Activated CD4-positive, alpha-beta T cell treated with anti-CD3 and anti-CD28 coated beads, Interleukin-2, Interleukin-4, amounts not matched to agents 100 ng/mL and 50 ng/mL, durations not matched to agents 16 hours and 8 hours (primary cell): ENCODE measurements around the gene EXOC6B.

Experiments
- DNase-seq: peaks from one replicate; pipeline ENCODE4 v3.0.0-alpha.2; 2020; ENCODE audit warnings: low spot score

The EXOC6B gene

GRCh38 chr2:72738096-72738495, 87.7 kb downstream of the EXOC6B start:
- no peak for DNase-seq

DNA sequence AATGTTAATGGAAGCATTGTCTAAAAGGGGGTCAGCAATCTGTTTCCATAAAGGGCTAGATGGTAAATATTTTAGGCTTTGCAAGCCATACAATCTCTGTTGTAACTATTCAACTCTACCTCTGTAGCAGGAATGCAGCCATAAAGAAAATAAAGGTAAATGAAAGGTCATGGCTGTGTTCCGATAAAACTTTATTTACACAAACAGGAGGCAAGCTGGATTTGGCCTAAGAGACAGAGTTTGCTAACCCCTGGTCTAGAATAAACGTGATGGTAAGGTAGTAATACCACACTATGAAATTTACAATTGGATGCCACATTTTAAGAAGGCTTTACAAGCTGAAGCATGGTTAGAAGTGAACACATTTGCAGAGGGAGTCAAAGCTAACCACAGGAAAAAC, 91.4 kb downstream of the EXOC6B start:
- no peak for DNase-seq

GRCh38 chr2:72731116-72731515, 94.7 kb downstream of the EXOC6B start:
- DNase-seq = no peak

DNA sequence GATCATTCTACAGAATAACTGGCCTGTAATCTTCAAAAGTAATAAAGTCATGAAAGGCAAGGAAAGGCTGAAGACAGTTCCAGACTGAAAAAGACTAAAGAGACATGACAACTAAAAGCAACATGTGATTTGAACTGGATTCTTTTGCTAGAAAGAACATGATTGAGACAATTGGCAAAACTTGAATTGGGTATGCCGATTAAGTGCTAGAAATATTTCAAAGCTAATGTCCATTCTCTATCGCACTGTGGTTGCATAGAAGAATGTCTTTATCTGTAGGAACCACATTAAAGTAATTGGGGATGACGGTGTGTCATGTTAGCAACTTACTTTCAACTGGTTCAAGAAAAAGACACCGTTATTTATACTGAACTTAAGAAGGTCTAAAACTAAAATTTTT, 98.5 kb downstream of the EXOC6B start:
- DNase-seq = no peak

DNA sequence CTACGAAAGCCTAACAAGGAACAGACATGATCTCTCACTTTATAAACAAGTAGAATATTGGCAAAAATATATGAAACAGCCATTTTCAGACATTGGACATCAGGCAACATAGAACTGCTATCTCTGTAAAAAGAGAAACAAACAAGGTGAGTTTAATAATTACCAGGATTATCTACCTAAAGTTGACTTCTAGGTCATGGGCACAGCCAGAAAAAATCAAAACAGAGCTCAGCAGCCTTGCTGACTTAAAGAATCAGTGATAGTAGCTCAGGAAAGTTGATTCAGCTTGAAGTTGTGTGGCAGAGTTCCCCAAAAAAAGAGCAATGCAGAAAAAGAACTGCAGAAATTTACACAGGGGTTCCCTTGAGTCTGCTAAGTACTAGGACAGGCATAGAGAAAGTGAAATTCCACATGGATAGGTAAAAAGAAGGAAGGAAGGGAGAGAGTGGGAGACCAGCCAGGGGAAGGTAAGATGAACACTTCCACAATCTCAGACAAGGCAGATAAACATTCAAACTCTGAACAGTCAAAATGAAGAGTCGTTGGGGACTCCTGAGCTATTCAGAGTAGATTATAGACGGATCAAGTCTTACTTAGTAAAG, 102.0 kb downstream of the EXOC6B start:
- no peak for DNase-seq

DNA sequence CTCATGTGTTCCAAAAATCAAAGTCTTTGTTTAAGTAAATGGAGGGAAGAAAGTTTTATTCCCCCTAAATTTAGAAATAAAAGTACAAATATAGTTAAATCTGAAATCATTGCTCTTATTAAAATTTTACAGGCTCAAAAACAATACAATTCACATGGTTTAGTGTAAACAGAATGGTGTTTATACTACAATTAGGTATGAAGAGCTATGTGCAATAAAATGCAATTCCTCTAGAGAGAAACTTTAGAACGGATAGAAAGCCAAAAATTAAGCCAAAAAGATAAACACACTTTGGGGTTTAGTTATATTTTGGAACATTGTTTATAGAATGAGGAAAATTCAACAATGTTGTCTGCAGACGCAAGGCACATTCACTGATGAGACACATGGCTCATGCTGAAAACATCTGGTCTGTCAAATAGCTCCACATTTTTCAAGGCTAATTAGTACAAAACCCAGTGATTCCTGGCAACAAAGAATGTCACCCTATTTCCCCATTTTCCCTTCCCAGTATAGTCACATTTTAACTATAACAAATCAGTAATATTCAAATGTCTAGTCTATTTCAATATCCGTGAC, 103.3 kb downstream of the EXOC6B start:
- DNase-seq = no peak

GRCh38 chr2:72719416-72719815, 106.4 kb downstream of the EXOC6B start:
- DNase-seq = no peak

GRCh38 chr2:72718876-72719275, 107.0 kb downstream of the EXOC6B start:
- no peak for DNase-seq

DNA sequence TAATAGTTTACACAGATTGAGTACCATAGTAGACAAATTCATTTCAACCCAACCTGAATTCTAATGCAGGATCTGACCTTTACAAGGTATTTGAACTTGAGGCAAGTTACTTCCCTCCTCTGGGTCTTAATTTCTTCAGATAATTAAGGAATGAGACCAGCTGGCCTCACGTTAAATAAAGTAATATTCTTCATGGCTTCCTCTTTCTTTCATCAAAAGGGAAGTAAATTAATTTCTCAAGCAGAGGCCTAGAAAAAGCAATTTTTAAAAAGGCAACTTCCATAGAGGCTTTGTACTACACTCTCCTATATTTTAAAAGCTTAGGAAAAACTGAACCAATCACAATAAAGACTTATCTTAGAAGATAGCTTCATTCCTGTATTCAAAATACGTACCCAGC, 109.2 kb downstream of the EXOC6B start:
- no peak for DNase-seq

DNA sequence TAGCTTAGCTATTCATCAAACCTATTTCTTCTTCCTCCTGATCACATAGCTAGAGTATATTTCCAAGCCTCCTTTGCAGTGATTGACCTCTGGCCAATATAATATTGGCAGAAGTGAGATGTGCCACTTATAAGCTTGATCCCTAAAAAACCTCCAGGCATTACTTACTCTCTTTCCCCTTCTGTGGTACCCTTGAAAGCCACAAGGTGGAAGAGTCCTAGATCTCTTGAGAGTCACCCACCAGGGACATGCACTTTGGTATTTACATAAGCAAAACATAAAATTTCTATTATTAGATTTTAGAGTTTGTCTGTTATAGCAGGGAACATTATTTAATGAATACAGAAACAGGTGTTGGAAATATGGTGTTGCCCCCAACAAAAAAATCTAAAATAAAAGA, 112.0 kb downstream of the EXOC6B start:
- DNase-seq = no peak

- DNase-seq = no peak
Observed at GRCh38 chr2:72712977-72713376, 112.9 kb downstream of the EXOC6B start.

DNA sequence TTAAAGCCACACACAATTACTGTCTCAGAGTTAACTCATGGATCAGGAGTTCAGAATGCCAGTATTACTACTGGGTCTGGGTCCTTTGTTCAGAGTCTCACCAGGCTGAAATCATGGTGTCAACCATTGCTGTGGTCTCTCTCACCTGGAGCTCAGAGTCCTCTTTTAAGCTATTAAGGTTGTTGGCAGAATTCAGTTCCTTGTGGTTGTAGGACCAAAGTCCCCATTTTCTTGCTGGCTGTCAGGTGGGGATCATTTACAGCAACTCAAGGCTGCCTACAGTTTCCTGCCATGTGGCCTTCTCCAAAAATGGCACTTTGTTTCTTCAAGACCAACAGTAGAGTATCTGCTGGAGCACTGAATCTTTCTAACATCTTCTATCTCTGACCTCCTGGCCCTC, 113.5 kb downstream of the EXOC6B start:
- DNase-seq = no peak

GRCh38 chr2:72710418-72711152, 115.2 kb downstream of the EXOC6B start:
- no peak for DNase-seq

GRCh38 chr2:72708236-72708635, 117.6 kb downstream of the EXOC6B start:
- no peak for DNase-seq

DNA sequence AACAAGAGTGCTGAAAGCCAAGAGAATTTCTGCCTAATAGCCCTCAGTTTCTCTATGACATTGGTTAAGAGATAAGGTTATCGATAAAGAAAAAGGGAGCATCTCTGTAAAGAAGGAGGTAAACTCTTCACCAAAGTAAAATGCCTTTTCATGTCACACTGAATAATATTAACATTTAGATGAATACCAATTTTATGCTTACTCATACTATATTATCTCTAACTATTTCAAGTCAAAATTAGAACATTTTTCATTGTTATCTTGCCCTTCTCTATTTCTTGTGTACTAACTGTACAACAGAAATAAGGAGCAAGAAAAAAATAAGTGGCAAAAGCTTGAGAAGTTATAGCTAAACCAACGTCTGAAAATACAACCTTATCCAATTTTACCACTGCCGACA, 127.5 kb downstream of the EXOC6B start:
- DNase-seq = no peak

GRCh38 chr2:72696559-72696958, 129.3 kb downstream of the EXOC6B start:
- no peak for DNase-seq

DNA sequence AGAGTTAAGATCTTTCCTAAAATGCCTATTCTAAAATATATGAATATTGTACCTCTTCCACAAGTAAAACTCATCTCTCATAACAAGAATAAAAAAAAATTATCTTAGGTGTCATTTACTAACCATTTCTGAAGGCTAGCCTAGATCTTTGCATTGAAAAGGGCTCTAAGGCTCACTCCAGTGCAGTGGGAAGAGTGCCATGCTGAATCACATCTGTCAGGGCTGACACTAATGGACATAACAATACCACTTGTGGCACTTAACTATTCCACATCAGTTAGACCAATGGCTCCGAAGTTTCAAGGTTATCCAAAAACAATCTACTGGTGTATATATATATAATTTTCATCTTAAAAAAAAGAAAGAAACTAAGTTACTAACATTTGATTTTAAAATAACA, 130.2 kb downstream of the EXOC6B start:
- no peak for DNase-seq

- DNase-seq = no peak
Observed at GRCh38 chr2:72694715-72695496, 130.9 kb downstream of the EXOC6B start.

GRCh38 chr2:72689579-72690195, 136.1 kb downstream of the EXOC6B start:
- no peak for DNase-seq

DNA sequence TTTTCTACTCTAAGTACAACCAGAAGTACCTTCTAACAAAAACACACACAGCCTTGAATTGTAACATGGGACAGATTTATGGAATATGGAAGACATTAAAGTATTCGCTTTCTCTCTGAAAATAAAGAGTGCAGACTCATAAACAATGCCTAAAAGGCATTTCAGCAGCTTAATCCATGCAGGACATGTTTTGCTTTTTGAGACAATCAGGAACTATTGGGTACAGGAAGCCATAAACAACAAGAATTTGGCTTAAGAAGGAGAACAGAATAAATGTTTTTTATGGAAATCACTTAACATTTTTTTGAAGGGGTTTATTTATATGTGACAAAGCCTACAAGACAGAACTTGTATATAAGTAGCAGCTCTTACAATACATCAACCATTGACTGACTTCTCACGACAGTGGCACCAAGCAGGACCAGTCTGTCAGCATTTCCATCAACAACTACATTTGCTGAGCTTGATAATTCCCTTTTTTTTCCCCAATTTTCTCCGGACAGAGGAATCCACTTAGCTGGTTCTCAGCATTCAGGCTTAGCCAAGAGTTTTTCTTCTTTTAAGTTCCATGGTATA, 140.1 kb downstream of the EXOC6B start:
- no peak for DNase-seq

DNA sequence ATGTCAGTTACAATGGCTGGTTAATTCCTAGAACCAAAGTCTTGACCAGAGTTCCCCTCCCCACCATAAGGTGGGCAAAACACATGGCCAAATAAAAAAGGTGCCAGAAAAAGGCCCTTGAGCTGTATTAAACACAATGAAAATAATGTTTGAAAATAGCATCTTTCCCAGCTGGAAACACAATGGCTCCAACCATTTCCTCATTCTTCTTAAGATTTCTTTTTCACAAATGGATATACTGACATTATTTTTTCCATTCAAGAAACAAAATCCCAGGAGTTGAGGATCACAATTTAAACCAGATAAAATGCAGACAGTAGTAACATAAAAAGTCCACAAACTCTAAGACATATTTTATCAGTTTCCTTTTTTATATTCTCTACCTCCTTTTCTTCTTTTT, 143.8 kb downstream of the EXOC6B start:
- DNase-seq = no peak
